HL-60 (cell line): Measurements from ENCODE around the gene L3MBTL4.
"Not testable (repeated sequence)": the region's sequence is repeated elsewhere in the genome, so short reads cannot be mapped to it uniquely, and the experiment has no call there.

Source experiments
- DNase-seq, 2 experiments: peaks; one replicate each; pipeline ENCODE4 v3.0.0-alpha.2; 2010 to 2020; ENCODE audit warnings: low read depth in 1 of 2, low spot score in 1 of 2
- H3K27ac ChIP-seq: fragments of 250-450 bp; sonication (Bioruptor Pico); replicated peaks from 2 replicates; pipeline ENCODE4 v1.5.1; 2020; ENCODE audit warnings: mild to moderate bottlenecking, moderate library complexity
- H3K27me3 ChIP-seq: fragments of 250-450 bp; sonication (Bioruptor Pico); 2 replicates; pipeline ENCODE4 v1.5.1; 2021; ENCODE audit warnings: mild to moderate bottlenecking, moderate library complexity; ENCODE audit not compliant: insufficient read depth, poor library complexity, severe bottlenecking
- H3K4me3 ChIP-seq: replicated peaks from 2 replicates; pipeline ENCODE4 v1.5.1; 2011; ENCODE audit warnings: mild to moderate bottlenecking, control low read depth, low read length; ENCODE audit not compliant: insufficient read depth
- CTCF ChIP-seq: IDR thresholded peaks from one replicate; pipeline ENCODE4 v1.5.1; 2011; ENCODE audit warnings: low read length, control low read depth, inconsistent platforms; ENCODE audit not compliant: insufficient read depth
- GABPA ChIP-seq: IDR thresholded peaks from 2 replicates; pipeline ENCODE4 v1.6.1; 2012; ENCODE audit warnings: low read depth
- POLR2AphosphoS5 ChIP-seq: IDR thresholded peaks from 2 replicates; pipeline ENCODE4 v1.6.1; 2012; ENCODE audit warnings: low read depth
- REST ChIP-seq: IDR thresholded peaks from 2 replicates; pipeline ENCODE4 v1.6.1; 2012; ENCODE audit warnings: low read depth; ENCODE audit not compliant: insufficient replicate concordance
- SPI1 ChIP-seq: IDR thresholded peaks from 2 replicates; pipeline ENCODE4 v1.6.1; 2012; ENCODE audit warnings: low read depth, mild to moderate bottlenecking, borderline replicate concordance

L3MBTL4 gene

GRCh38 chr18:6146307-6146661 is 268.4 kb downstream of the L3MBTL4 start:
- H3K4me3 ChIP-seq, result no peak overlapping the region
- no peak for TF ChIP-seq SPI1
- TF ChIP-seq GABPA, result no peak
- TF ChIP-seq CTCF, result no peak
- TF ChIP-seq REST, result no peak
- no peak for TF ChIP-seq POLR2AphosphoS5
- H3K27ac ChIP-seq, result no peak overlapping the region
- DNase-seq, result no peak
- no peaks in the 10 kb centered on the region for H3K27me3 ChIP-seq

GRCh38 chr18:6145645-6146306 is 268.9 kb downstream of the L3MBTL4 start:
- no peak for TF ChIP-seq GABPA
- TF ChIP-seq CTCF, result no peak
- TF ChIP-seq REST, result no peak
- no peak for TF ChIP-seq SPI1
- no peak for TF ChIP-seq POLR2AphosphoS5
- H3K4me3 ChIP-seq, result no peak overlapping the region
- no peaks in the 10 kb centered on the region for H3K27me3 ChIP-seq
- DNase-seq, result no peak
- H3K27ac ChIP-seq, result no peak overlapping the region

GRCh38 chr18:6139007-6139406 is 275.7 kb downstream of the L3MBTL4 start:
- DNase-seq, result no peak
- Histone ChIP-seq H3K4me3 (no peak overlapping the region), H3K27me3 (no peaks in the 10 kb centered on the region), H3K27ac (no peak overlapping the region)
- no peak for TF ChIP-seq CTCF

- not testable (repeated sequence) for H3K27me3 ChIP-seq, DNase-seq, H3K4me3 ChIP-seq, H3K27ac ChIP-seq
Measured at GRCh38 chr18:6135901-6136300, 278.8 kb downstream of the L3MBTL4 start.

- H3K27me3 ChIP-seq, H3K27ac ChIP-seq, H3K4me3 ChIP-seq, DNase-seq: not testable (repeated sequence)
Measured at GRCh38 chr18:6135029-6135428, 279.7 kb downstream of the L3MBTL4 start.
